Neural progenitor cell (in vitro differentiated cells): Measurements from ENCODE around the gene ZNF277. TPM values are rescaled to one million over a fixed set of nuclear protein-coding genes. Genes with fewer than 3 reads are reported as not detected.

Experiments
- DNase-seq: peaks from one replicate; pipeline ENCODE4 v3.0.0-alpha.2; 2016; ENCODE audit warnings: low spot score
- H2AFZ ChIP-seq: fragments of 200-600 bp; sonication (generic); replicated peaks from 2 replicates; pipeline ENCODE4 v1.6.1; 2016; ENCODE audit warnings: antibody characterized with exemption
- H3F3A ChIP-seq: fragments of 200-600 bp; sonication (generic); 2 replicates; pipeline ENCODE4 v1.6.1; 2016; ENCODE audit warnings: antibody characterized with exemption, low read depth
- H3K27ac ChIP-seq: fragments of 200-600 bp; sonication (generic); 2 replicates; pipeline ENCODE4 v1.5.1; 2016; ENCODE audit warnings: mild to moderate bottlenecking
- H3K27me3 ChIP-seq: fragments of 200-600 bp; sonication (generic); 2 replicates; pipeline ENCODE4 v1.6.1; 2016; ENCODE audit warnings: mild to moderate bottlenecking, moderate library complexity
- H3K36me3 ChIP-seq: fragments of 200-600 bp; sonication (generic); 2 replicates; pipeline ENCODE4 v1.5.1; 2016
- H3K4me1 ChIP-seq: fragments of 200-600 bp; sonication (generic); 2 replicates; pipeline ENCODE4 v1.6.1; 2016; ENCODE audit warnings: mixed run types
- H3K4me2 ChIP-seq: fragments of 200-600 bp; sonication (generic); 2 replicates; pipeline ENCODE4 v1.6.1; 2016
- H3K4me3 ChIP-seq: fragments of 200-600 bp; sonication (generic); 2 replicates; pipeline ENCODE4 v1.5.1; 2016
- H3K79me2 ChIP-seq: fragments of 200-600 bp; sonication (generic); 2 replicates; pipeline ENCODE4 v1.6.1; 2016; ENCODE audit warnings: low read depth
- H3K9ac ChIP-seq: fragments of 200-600 bp; sonication (generic); 2 replicates; pipeline ENCODE4 v1.6.1; 2016
- H3K9me3 ChIP-seq: fragments of 200-600 bp; sonication (generic); 2 replicates; pipeline ENCODE4 v1.5.1; 2016; ENCODE audit warnings: low read depth
- H4K20me1 ChIP-seq: fragments of 200-600 bp; sonication (generic); 2 replicates; pipeline ENCODE4 v1.6.1; 2016; ENCODE audit warnings: low read depth
- H3K27ac Mint-ChIP-seq: 3 replicates; pipeline ENCODE4 v1.8.0; 2021; ENCODE audit warnings: mixed read lengths
- H3K27me3 Mint-ChIP-seq: 2 replicates; pipeline ENCODE4 v1.8.0; 2022; ENCODE audit warnings: low read depth, mild to moderate bottlenecking, inconsistent platforms, moderate library complexity, mixed read lengths; ENCODE audit not compliant: insufficient read depth
- H3K36me3 Mint-ChIP-seq: 3 replicates; pipeline ENCODE4 v1.8.0; 2021; ENCODE audit warnings: mixed read lengths
- H3K4me1 Mint-ChIP-seq: 3 replicates; pipeline ENCODE4 v1.8.0; 2021; ENCODE audit warnings: mixed read lengths
- H3K4me3 Mint-ChIP-seq: 3 replicates; pipeline ENCODE4 v1.8.0; 2021; ENCODE audit warnings: mild to moderate bottlenecking, moderate library complexity, mixed read lengths
- H3K9me3 Mint-ChIP-seq: 3 replicates; pipeline ENCODE4 v1.8.0; 2020; ENCODE audit warnings: mixed read lengths
- EZH2 ChIP-seq: fragments of 200-600 bp; sonication (generic); IDR thresholded peaks from 2 replicates; pipeline ENCODE4 v1.6.1; 2017; ENCODE audit warnings: antibody characterized with exemption, mild to moderate bottlenecking, moderate library complexity
- EZH2phosphoT487 ChIP-seq: fragments of 200-600 bp; sonication (generic); IDR thresholded peaks from 2 replicates; pipeline ENCODE4 v1.6.1; 2017; ENCODE audit warnings: antibody characterized with exemption
- total RNA-seq: library from RNA; depleted of rRNA; stranded (reverse); fragments of >200 nt; gene quantifications from 2 replicates; pipeline ENCODE4 v1.2.3, GENCODE V29; 2015; ENCODE audit warnings: low replicate concordance
- TF ChIP-seq, protein P1 (sequence below): fragments of 200-600 bp; sonication (generic); IDR thresholded peaks from 2 replicates; pipeline ENCODE4 v1.5.1; 2017; ENCODE audit warnings: antibody characterized with exemption, mild to moderate bottlenecking

ZNF277 gene
- total RNA-seq, 1 donor from 2014 or later = 55.5 TPM

DNA sequence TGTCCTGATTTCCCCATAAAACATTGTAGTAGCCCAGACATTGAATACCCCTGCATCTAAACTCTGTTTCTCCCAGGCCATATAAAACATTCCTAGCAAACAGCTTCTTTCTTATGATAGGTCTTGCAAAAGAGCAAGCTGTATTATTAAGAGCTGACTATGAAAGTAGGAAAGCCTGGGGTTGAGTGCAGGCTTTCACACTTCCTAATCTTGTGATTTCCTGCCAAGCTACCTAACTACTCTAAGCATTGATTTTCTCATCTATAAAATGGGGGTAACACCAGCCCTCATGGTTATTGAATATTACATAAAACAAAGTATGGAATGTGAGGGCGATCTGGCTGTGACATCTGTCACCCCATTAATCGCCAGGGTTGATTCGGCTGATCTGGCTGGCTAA, 81.8 kb downstream of the ZNF277 start:
- no peaks in the 10 kb centered on the region for H3K4me1 ChIP-seq
- TF ChIP-seq, protein P1, sequence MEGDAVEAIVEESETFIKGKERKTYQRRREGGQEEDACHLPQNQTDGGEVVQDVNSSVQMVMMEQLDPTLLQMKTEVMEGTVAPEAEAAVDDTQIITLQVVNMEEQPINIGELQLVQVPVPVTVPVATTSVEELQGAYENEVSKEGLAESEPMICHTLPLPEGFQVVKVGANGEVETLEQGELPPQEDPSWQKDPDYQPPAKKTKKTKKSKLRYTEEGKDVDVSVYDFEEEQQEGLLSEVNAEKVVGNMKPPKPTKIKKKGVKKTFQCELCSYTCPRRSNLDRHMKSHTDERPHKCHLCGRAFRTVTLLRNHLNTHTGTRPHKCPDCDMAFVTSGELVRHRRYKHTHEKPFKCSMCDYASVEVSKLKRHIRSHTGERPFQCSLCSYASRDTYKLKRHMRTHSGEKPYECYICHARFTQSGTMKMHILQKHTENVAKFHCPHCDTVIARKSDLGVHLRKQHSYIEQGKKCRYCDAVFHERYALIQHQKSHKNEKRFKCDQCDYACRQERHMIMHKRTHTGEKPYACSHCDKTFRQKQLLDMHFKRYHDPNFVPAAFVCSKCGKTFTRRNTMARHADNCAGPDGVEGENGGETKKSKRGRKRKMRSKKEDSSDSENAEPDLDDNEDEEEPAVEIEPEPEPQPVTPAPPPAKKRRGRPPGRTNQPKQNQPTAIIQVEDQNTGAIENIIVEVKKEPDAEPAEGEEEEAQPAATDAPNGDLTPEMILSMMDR = no peak
- TF ChIP-seq EZH2 (no peak), EZH2phosphoT487 (no peak)
- no peaks in the 10 kb centered on the region for H3F3A ChIP-seq
- Mint-ChIP-seq H3K4me1 (no peaks in the 10 kb centered on the region), H3K27ac (no peak overlapping the region), H3K4me3 (no peak overlapping the region), H3K36me3 (no peaks in the 10 kb centered on the region), H3K27me3 (no peaks in the 10 kb centered on the region), H3K9me3 (no peaks in the 10 kb centered on the region)
- no peak for DNase-seq
- H3K9me3 ChIP-seq = no peaks in the 10 kb centered on the region
- H3K4me2 ChIP-seq = no peak overlapping the region
- no peak overlapping the region for H2AFZ ChIP-seq
- no peak overlapping the region for H3K27ac ChIP-seq
- H4K20me1 ChIP-seq = peaks cover 6% of the 10 kb centered on the region
- no peak overlapping the region for H3K4me3 ChIP-seq
- no peak overlapping the region for H3K9ac ChIP-seq
- no peaks in the 10 kb centered on the region for H3K79me2 ChIP-seq
- no peaks in the 10 kb centered on the region for H3K27me3 ChIP-seq
- H3K36me3 ChIP-seq = no peaks in the 10 kb centered on the region

DNA sequence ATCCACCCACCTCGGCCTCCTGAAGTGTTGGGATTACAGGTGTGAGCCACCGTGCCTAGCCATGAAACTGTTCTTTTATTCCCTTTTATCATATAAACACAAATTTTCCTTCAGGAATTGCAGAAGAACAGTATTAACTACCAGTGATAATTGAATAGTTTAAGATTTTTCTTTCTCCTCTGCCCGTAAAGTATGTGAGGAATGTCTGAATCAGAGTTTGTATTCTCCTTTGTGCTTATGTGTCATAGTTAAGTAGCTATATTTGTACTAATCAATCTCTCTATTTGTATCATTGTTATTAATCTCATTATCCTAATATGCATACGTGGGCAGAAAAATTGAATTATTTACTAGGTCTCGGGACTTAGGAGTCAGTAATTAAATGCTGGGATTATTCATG, 83.6 kb downstream of the ZNF277 start:
- H3K4me1 Mint-ChIP-seq = no peaks in the 10 kb centered on the region
- H3K4me1 ChIP-seq = no peaks in the 10 kb centered on the region
- H3K4me3 ChIP-seq = no peak overlapping the region
- H3K9ac ChIP-seq = no peak overlapping the region
- H3K36me3 Mint-ChIP-seq = no peaks in the 10 kb centered on the region
- peaks cover 6% of the 10 kb centered on the region for H4K20me1 ChIP-seq
- no peak for DNase-seq
- H3K27ac ChIP-seq = no peak overlapping the region
- H3F3A ChIP-seq = no peaks in the 10 kb centered on the region
- H3K9me3 Mint-ChIP-seq = no peaks in the 10 kb centered on the region
- no peaks in the 10 kb centered on the region for H3K36me3 ChIP-seq
- TF ChIP-seq EZH2 (no peak), EZH2phosphoT487 (no peak)
- TF ChIP-seq, protein P1 = no peak
- H3K27ac Mint-ChIP-seq = no peak overlapping the region
- H3K4me2 ChIP-seq = no peak overlapping the region
- H3K79me2 ChIP-seq = no peaks in the 10 kb centered on the region
- H2AFZ ChIP-seq = no peak overlapping the region
- H3K4me3 Mint-ChIP-seq = no peak overlapping the region
- H3K27me3 ChIP-seq = no peaks in the 10 kb centered on the region
- H3K27me3 Mint-ChIP-seq = no peaks in the 10 kb centered on the region
- H3K9me3 ChIP-seq = no peaks in the 10 kb centered on the region

DNA sequence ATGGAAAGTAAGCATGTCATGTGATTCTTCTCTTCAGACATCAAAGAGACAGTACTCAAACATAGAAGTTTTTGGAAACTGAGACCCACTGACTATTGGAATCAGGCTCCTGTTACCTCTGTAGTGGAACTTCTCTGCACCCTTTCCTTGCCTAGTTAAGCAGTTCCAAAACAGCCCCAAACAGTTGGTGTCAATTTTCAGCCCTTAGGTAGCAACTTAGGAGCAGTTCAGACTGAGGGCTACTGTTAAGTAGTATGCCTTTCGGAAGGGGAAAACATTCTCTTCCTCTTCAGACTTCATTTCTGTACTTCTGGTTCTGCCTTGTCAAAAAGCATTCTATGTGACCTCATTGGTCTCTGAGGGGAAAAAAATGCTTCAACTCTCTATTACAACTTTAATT, 85.7 kb downstream of the ZNF277 start:
- Histone ChIP-seq H3K27me3 (no peaks in the 10 kb centered on the region), H3K79me2 (no peaks in the 10 kb centered on the region), H3K9ac (no peak overlapping the region), H3K27ac (no peak overlapping the region), H2AFZ (no peak overlapping the region), H3K4me3 (no peak overlapping the region), H3F3A (no peaks in the 10 kb centered on the region), H3K36me3 (no peaks in the 10 kb centered on the region), H4K20me1 (peaks cover 6% of the 10 kb centered on the region), H3K4me2 (no peak overlapping the region), H3K4me1 (no peaks in the 10 kb centered on the region), H3K9me3 (no peaks in the 10 kb centered on the region)
- H3K27ac Mint-ChIP-seq = no peak overlapping the region
- no peaks in the 10 kb centered on the region for H3K4me1 Mint-ChIP-seq
- H3K9me3 Mint-ChIP-seq = no peaks in the 10 kb centered on the region
- no peaks in the 10 kb centered on the region for H3K36me3 Mint-ChIP-seq
- DNase-seq = no peak
- no peak for TF ChIP-seq EZH2phosphoT487
- no peak for TF ChIP-seq EZH2
- TF ChIP-seq, protein P1 = no peak
- H3K4me3 Mint-ChIP-seq = no peak overlapping the region
- no peaks in the 10 kb centered on the region for H3K27me3 Mint-ChIP-seq
